Duodenal mucosa (tissue), 2 donors: ENCODE data around the gene KCNQ2.

Experiments
- H3K27ac ChIP-seq: one replicate; pipeline ENCODE4 v1.7.0; 2013; ENCODE audit warnings: low read depth, low read length
- H3K27me3 ChIP-seq, 2 donors: one replicate each; pipeline ENCODE4 v1.7.0; 2013; ENCODE audit warnings: low read length in 2 of 2, control low read depth in 1 of 2; ENCODE audit not compliant: insufficient read depth in 2 of 2, control insufficient read depth in 1 of 2
- H3K36me3 ChIP-seq, 2 donors: one replicate each; pipeline ENCODE4 v1.7.0; 2013; ENCODE audit warnings: low read length in 2 of 2, control low read depth in 1 of 2; ENCODE audit not compliant: insufficient read depth in 2 of 2, control insufficient read depth in 1 of 2
- H3K4me1 ChIP-seq, 2 donors: one replicate each; pipeline ENCODE4 v1.7.0; 2013; ENCODE audit warnings: low read length in 2 of 2, control low read depth in 1 of 2; ENCODE audit not compliant: insufficient read depth in 2 of 2, control insufficient read depth in 1 of 2
- H3K4me3 ChIP-seq, 2 donors: one replicate each; pipeline ENCODE4 v1.7.0; 2013; ENCODE audit warnings: low read length in 2 of 2, low read depth in 1 of 2
- H3K9ac ChIP-seq, 2 donors: one replicate each; pipeline ENCODE4 v1.7.0; 2013; ENCODE audit warnings: low read length in 2 of 2, low read depth in 1 of 2
- H3K9me3 ChIP-seq, 2 donors: one replicate each; pipeline ENCODE4 v1.7.0; 2013; ENCODE audit warnings: low read length in 2 of 2, control low read depth in 1 of 2; ENCODE audit not compliant: control insufficient read depth in 1 of 2

The KCNQ2 gene

GRCh38 chr20:63501818-63502670 lies 29.6 kb upstream of the KCNQ2 start:
- H3K9me3 ChIP-seq: peaks cover 9 to 12% of the 10 kb centered on the region in 2 donors
- H3K27ac ChIP-seq: no peak overlapping the region
- no peak overlapping the region for H3K4me3 ChIP-seq
- no peaks in the 10 kb centered on the region for H3K36me3 ChIP-seq
- H3K27me3 ChIP-seq: peaks cover 25 to 39% of the 10 kb centered on the region in 2 donors
- H3K9ac ChIP-seq: no peak overlapping the region
- H3K4me1 ChIP-seq: no peaks in the 10 kb centered on the region

DNA sequence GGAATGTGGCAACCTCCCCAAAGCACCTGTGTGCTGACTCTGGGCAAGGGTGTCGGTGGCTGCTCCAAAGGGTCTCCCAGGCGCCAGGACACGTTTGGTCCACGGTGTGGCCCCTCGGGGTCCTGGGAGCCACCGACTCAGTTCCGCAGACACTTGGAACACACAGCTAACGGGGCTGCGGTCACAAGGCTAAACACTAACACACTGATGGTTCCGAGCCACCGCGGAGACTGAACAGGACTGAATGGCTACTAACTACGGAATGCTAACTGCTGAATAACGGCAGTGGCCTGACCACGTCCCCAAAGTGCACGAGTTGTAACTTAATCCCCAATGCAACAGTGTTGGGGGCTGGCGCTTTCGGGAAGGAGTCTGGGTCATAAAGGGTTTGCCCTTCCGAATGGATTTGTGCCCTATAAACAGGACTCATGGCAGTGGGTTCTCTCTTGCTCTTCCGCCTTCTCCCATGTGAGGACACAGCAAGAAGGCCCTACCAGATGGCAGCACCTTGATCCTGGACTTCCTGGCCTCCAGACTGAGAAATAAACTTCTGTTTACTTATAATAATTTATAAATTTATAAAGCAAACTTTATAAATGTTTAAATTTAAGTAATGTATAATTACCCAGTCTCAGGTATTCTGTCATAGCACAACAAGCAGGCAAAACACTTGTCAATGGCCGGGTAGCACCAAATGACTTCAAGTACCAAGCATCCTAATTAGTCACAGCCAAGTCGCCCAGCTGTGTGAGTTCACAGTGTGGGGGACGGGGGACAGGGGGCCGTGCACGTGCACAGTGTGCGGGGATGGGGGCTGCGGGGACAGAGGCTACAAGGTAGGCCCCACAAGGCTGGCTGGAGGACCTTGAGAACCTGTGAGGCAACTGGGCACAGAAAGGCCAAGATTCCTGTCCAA lies 28.7 kb upstream of the KCNQ2 start:
- no peak overlapping the region for H3K27ac ChIP-seq
- H3K9me3 ChIP-seq: peaks cover 9 to 12% of the 10 kb centered on the region in 2 donors
- H3K36me3 ChIP-seq: no peaks in the 10 kb centered on the region
- peaks cover 0 to 4% of the 10 kb centered on the region in 2 donors for H3K4me1 ChIP-seq
- no peak overlapping the region for H3K4me3 ChIP-seq
- peaks cover 32 to 45% of the 10 kb centered on the region in 2 donors for H3K27me3 ChIP-seq
- no peak overlapping the region for H3K9ac ChIP-seq

DNA sequence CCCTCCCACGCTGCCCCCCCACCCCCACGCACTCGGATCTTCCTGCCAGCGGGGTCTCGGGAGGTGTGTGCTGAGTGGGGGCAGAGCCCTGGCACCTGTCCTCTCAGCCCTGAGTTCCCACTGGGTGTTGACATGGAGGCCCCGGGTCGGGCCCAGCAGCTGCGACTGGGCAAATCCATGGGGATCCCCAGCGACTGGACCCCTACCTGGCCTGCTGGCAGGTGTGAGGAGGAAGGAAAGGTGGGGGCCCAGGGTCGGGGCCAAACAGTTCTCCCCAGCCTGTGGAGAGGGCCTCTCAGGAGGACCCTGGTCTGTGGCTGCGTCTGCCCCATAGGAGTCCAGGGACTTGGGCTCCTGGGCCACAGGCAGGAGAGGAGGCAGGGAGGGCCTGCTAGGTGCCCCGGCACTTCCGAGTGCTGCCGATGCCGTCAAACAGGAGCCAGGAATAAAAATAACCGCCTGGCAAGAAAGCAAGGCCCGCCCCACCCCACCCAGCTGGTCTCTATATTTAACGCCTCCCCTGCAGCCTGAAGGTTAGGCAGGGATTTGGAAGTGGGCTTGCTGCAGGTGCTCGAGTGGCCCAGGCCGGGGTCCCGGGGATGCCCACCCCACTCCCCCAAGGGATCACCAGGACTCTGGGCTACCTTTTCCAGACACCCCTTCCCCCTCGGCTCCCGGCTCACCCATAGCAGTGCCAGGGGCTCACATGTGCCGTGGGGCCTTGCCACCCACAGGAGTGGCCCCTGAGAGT lies 27.9 kb upstream of the KCNQ2 start:
- peaks cover 8 to 9% of the 10 kb centered on the region in 2 donors for H3K9me3 ChIP-seq
- H3K4me1 ChIP-seq: peaks cover 0 to 4% of the 10 kb centered on the region in 2 donors
- no peak overlapping the region for H3K27ac ChIP-seq
- H3K27me3 ChIP-seq: peaks cover 36 to 45% of the 10 kb centered on the region in 2 donors
- H3K4me3 ChIP-seq: no peak overlapping the region
- no peaks in the 10 kb centered on the region for H3K36me3 ChIP-seq
- no peak overlapping the region for H3K9ac ChIP-seq

DNA sequence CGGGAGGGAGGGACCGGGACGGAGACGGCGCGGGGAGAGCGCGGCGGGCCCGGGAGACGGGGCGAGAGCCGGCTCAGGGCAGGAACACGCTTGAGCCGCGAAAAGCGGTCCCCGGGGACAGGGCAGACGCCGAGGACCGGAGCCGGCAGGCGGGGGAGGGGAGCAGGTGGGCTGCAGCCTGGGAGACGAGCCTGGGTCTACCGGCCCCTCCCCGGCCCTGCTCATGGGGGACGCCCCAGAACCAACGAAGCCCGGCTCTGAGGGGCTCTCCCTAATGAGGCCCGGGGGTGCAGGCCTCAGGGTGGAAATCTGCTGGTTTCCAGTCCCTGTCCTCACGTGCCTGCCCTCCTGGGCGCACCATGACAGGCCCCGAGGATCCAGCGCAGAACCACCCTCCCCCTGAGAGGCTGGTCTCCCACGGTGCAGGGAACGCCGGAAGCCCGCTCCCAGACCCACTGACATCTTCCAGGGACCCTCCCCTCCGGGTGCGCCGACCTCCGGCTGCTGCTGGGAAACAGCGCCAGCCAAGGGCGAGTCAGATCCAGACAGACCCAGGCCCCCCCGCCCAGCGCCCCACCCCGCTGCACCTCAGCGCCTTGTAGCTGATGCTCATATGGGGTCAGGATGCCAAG lies 27.0 kb upstream of the KCNQ2 start:
- peaks cover 0 to 1% of the 10 kb centered on the region in 2 donors for H3K9me3 ChIP-seq
- H3K4me1 ChIP-seq: peaks cover 0 to 4% of the 10 kb centered on the region in 2 donors
- H3K27me3 ChIP-seq: peaks cover 36 to 45% of the 10 kb centered on the region in 2 donors
- H3K36me3 ChIP-seq: no peaks in the 10 kb centered on the region
- H3K27ac ChIP-seq: no peak overlapping the region
- no peak overlapping the region for H3K4me3 ChIP-seq
- H3K9ac ChIP-seq: no peak overlapping the region

- no peak within 1 kb of the TSS for H3K27ac ChIP-seq
- H3K9ac ChIP-seq: no peak within 1 kb of the TSS
- H3K4me1 ChIP-seq: peaks cover 0 to 4% of the 10 kb centered on the region in 2 donors
- H3K27me3 ChIP-seq: peaks cover 36 to 42% of the 10 kb centered on the region in 2 donors
- no peak within 1 kb of the TSS for H3K4me3 ChIP-seq
- H3K36me3 ChIP-seq: no peaks in the 10 kb centered on the region
- no peaks in the 10 kb centered on the region for H3K9me3 ChIP-seq
Observed at GRCh38 chr20:63498960-63499337, 26.5 kb upstream of the KCNQ2 start, which contains the start of gene EEF1A2. Gene EEF1A2, minus strand, starts transcription at chr20:63499083. Its CDS starts 1,320 bp downstream, at chr20:63497763.

DNA sequence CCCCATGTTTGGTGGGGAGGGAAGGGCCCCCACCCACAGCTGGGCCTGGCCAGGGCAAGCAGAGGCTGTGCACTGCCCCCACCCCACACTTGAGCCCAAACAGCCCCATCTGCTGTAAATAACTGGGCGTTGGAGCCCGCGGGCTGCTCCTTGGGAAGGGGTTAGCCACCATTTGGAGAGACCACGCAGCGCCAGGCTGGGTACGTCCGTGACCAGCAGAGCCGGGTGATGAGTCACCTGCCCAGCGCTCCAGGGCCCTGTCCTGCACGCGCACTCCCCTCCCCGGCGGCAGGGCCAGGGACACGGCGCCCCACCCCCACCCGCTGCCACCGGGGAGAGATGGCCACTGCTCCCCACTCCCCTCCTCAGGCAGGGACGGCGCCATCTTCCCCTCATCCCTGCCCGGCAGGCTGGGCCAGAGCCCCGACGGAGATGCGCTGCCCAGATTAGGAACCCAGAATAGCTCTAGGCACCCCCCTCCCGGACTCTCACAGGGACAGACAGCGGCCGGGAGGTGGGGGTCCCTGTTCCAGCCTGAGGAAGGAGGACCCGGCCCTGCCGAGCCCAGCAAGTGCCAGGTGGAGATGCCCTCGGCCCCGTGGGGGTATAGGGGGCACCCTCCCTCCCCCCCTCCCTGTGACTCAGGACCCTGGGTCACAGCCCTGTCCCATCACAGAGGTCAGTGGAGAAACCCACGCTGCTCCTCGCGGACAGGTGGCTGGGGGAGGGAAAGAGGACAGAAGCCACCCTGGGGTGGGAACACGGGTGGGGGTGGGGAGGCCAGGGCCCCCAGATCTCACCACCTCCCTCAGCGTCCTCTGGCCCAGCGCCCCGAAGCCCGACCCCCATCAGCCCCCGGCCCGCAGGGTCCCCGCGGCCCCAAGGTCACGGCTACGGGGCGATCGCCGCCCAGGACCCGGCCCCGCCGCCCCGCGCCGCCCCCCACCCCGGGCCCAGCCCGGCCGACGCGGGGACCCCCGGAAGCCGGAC lies 25.8 kb upstream of the KCNQ2 start:
- H3K27ac ChIP-seq: no peak overlapping the region
- H3K27me3 ChIP-seq: peaks cover 36 to 39% of the 10 kb centered on the region in 2 donors
- no peak overlapping the region for H3K4me3 ChIP-seq
- no peaks in the 10 kb centered on the region for H3K9me3 ChIP-seq
- H3K4me1 ChIP-seq: peaks cover 0 to 4% of the 10 kb centered on the region in 2 donors
- H3K9ac ChIP-seq: no peak overlapping the region
- H3K36me3 ChIP-seq: no peaks in the 10 kb centered on the region

DNA sequence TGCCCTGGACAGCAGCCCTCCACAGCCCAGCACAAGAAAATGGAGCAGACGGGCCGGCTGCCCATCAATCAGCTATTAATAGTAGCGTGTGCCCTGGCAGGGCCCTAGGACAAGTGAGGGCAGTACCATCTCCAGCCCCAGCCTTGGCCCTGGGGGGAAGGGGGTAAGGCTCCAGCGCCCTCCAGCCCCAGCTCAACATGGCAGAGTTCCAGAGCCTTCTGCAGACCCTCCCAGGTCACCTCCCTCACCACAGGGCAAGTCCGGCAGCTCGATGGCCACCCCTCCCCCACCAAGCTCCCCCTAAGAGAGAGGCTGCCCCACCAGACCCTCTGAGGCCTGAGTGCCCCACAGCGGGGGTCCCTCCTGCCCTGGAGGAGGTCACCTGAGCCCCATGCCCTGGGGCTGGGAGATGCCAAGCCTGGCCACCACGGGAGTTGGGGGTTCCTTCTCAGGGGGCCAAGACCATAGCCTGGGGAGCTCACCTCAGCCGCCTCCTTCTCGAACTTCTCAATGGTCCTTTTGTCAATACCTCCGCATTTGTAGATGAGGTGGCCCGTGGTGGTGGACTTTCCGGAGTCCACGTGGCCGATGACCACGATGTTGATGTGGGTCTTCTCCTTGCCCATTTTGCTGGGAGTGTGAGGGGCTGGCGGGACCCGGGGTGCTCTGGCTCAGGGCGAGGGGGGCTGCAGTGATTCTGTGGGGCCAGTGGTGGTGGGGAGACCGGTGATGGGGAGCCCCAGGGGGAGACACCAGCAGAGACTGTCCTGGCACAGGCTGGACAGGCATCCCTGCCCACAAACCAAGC lies 24.9 kb upstream of the KCNQ2 start:
- Histone ChIP-seq H3K9ac (no peak overlapping the region), H3K27me3 (peaks cover 28 to 34% of the 10 kb centered on the region in 2 donors), H3K4me3 (no peak overlapping the region), H3K36me3 (no peaks in the 10 kb centered on the region), H3K9me3 (no peaks in the 10 kb centered on the region), H3K4me1 (peaks cover 0 to 4% of the 10 kb centered on the region in 2 donors), H3K27ac (no peak overlapping the region)

DNA sequence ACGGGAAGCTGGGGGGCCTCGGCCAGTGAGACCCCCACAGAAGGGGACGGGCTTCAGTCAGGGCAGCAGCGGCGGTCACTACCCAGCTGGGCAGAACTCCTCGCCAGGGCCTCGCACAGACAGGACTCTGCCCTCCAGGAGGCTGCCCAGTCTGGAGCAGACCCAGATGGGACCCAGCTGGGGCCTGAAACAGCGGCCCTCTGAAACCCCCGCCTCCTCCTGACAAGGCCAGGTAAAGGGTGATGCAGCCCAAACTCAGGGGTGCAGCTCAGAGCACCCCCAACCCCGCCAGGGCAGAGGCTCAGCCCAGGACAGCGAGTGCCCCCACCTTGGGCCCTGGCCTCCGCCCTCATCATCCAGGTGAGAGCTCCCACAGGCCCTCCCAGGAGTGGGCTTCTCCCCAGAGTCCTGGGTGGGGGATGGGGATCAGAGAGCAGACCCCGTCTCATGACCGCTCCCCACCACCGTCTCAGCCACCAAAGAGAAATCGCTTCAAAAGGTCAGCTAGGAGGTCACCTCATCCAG lies 24.2 kb upstream of the KCNQ2 start:
- no peaks in the 10 kb centered on the region for H3K36me3 ChIP-seq
- peak overlapping the region; percentile 50 to 65 for H3K4me3 ChIP-seq
- H3K9me3 ChIP-seq: no peaks in the 10 kb centered on the region
- peaks cover 25 to 34% of the 10 kb centered on the region in 2 donors for H3K27me3 ChIP-seq
- H3K9ac ChIP-seq: no peak overlapping the region
- H3K4me1 ChIP-seq: peaks cover 0 to 4% of the 10 kb centered on the region in 2 donors
- no peak overlapping the region for H3K27ac ChIP-seq
